ENCODE measurements around the gene RHD.
A peak's percentile ranks its signal among the peaks of the same experiment; 100 is the strongest.

- TF ChIP-seq TAF1 (IDR thresholded peaks at IDR 0.05; ENCODE audit: low read depth) (peak; percentile 25; the same call in 1 of the 2 replicates), EGR1 (IDR thresholded peaks at IDR 0.05) (no peak), CEBPB (IDR thresholded peaks at IDR 0.05) (no peak), EP300 (IDR thresholded peaks at IDR 0.05; ENCODE audit: borderline replicate concordance) (no peak), YY1 (IDR thresholded peaks at IDR 0.05; ENCODE audit: low read depth) (no peak), CREB1 (IDR thresholded peaks at IDR 0.05; ENCODE audit: low read depth) (no peak), FOXM1 (IDR thresholded peaks at IDR 0.05; ENCODE audit: borderline replicate concordance, low read depth) (no peak), RAD21 (IDR thresholded peaks at IDR 0.05; ENCODE audit: low read depth) (no peak), MAX (IDR thresholded peaks at IDR 0.05) (peak; percentile 18; the same call in 1 of the 2 replicates), REST (IDR thresholded peaks at IDR 0.05; ENCODE audit: low read depth) (no peak), ZBTB7A (IDR thresholded peaks at IDR 0.05; ENCODE audit: low read depth) (no peak)
Measured at GRCh38 chr1:25338188-25338981, 66.1 kb downstream of the RHD start, which contains the start of gene TMEM50A.
